ENCODE data around the gene S100A2. TPM values are rescaled to one million over a fixed set of nuclear protein-coding genes. Genes with fewer than 3 reads are reported as not detected.

S100A2 gene
- total and polyA plus RNA-seq, 2 of the 8 experiments (the other 6 are each of a cell fraction or from before 2014, with no cell fraction given) = 0.86 TPM; not detected in 1

GRCh38 chr1:153553830-153554541, 11.7 kb downstream of the S100A2 start:
- POLR2A ChIA-PET (ENCODE audit: partially characterized antibody) = interaction anchor here (0.7 to 2.5 kb wide), 5 partner anchors 10 to 108 kb away, joined by 3 to 6 read pairs (median 6); partner anchors contain the start of genes S100A13 and S100A6
- Histone ChIP-seq H3K9me3 (ENCODE audit: insufficient read depth in 2 of 2, low read depth in 1 of 2, low read length in 1 of 2) (no peaks in the 10 kb centered on the region), H2BK20ac (ENCODE audit: low read length) (no peak overlapping the region), H2BK5ac (ENCODE audit: low read depth, low read length) (no peak overlapping the region), H2BK12ac (ENCODE audit: low read depth, low read length) (no peak overlapping the region), H3K79me2 (ENCODE audit: control insufficient read depth in 1 of 2, insufficient read depth in 2 of 2, low read length in 2 of 2) (no peaks in the 10 kb centered on the region), H4K5ac (ENCODE audit: insufficient read length, low read depth, low read length) (no peak overlapping the region), H3K36me3 (ENCODE audit: control insufficient read depth in 2 of 4, insufficient read depth in 4 of 4, low read length in 3 of 4) (no peaks in the 10 kb centered on the region), H3K4me3 (ENCODE audit: extremely low read depth in 1 of 4, insufficient read depth in 2 of 4, low read depth in 3 of 4, low read length in 4 of 4) (no peak overlapping the region), H2AK5ac (ENCODE audit: low read depth, low read length) (no peak overlapping the region), H4K91ac (replicated peaks; ENCODE audit: insufficient read length, low read length) (no peak overlapping the region), H3K14ac (ENCODE audit: insufficient read length) (no peak overlapping the region), H3K23ac (ENCODE audit: insufficient read length) (no peak overlapping the region), H3K4me1 (replicated peaks in 1 of 4; ENCODE audit: control insufficient read depth in 3 of 4, insufficient read depth in 4 of 4, low read length in 3 of 4) (peaks cover 0 to 9% (median 0%) of the 10 kb centered on the region in 4 experiments; a peak in 1 of 7 replicates), H3K27me3 (replicated peaks in 1 of 4; ENCODE audit: control insufficient read depth in 3 of 4, extremely low read depth in 1 of 4, insufficient read depth in 3 of 4, low read length in 3 of 4) (no peaks in the 10 kb centered on the region; a peak in 2 of 7 replicates), H2AFZ (ENCODE audit: low read length) (no peak overlapping the region), H4K20me1 (replicated peaks in 1 of 2; ENCODE audit: control insufficient read depth in 1 of 2, insufficient read depth in 2 of 2, low read length in 2 of 2) (no peaks in the 10 kb centered on the region), H3K23me2 (ENCODE audit: low read depth, low read length) (no peaks in the 10 kb centered on the region), H3K4me2 (ENCODE audit: insufficient read depth in 1 of 2, low read depth in 2 of 2, low read length in 2 of 2) (no peak overlapping the region), H3K79me1 (ENCODE audit: low read depth, low read length) (no peaks in the 10 kb centered on the region), H2BK120ac (replicated peaks; ENCODE audit: low read depth, low read length) (no peak overlapping the region), H3K4ac (replicated peaks; ENCODE audit: insufficient read length, low read depth, low read length) (no peak overlapping the region), H3K9ac (replicated peaks in 1 of 4; ENCODE audit: extremely low read depth in 1 of 4, low read depth in 3 of 4, low read length in 3 of 4) (no peak overlapping the region), H3K27ac (ENCODE audit: low read depth, low read length) (no peak overlapping the region), H3K18ac (ENCODE audit: extremely low read depth, low read length) (no peak overlapping the region), H3K56ac (replicated peaks; ENCODE audit: insufficient read length, low read depth, low read length) (no peak overlapping the region), H4K8ac (ENCODE audit: extremely low read depth, insufficient read depth, low read length) (no peak overlapping the region), H2BK15ac (ENCODE audit: low read length) (0 out of 2 replicates have a peak overlapping the region, but pooled peaks have one; percentile 21)
- CTCF ChIA-PET (ENCODE audit: partially characterized antibody) = interaction anchor here (1.0 to 12.9 kb wide), 11 partner anchors 8 to 202 kb away, joined by 3 to 165 read pairs (median 6); partner anchors contain the start of genes CHTOP, S100A1, S100A13 and S100A5
- WGBS, 2 experiments (ENCODE audit: extremely low coverage in 1 of 2, insufficient coverage in 1 of 2, insufficient read length in 1 of 2, insufficient replicate concordance in 2 of 2, low coverage in 1 of 2, low lambda C conversion rate in 2 of 2, missing lambda C conversion rate in 1 of 2) = 84% methylated on average over 2 of the region's 2 CpGs; no CpG with 5 or more reads in 1 of the 2 experiments
- no peak for FAIRE-seq
- no peak for DNase-seq (ENCODE audit: low read depth in 1 of 2, low spot score in 2 of 2)
- no peak for TF ChIP-seq SRF (IDR thresholded peaks at IDR 0.05; ENCODE audit: low read depth, low read length)
- no peak for TF ChIP-seq TEAD4 (IDR thresholded peaks at IDR 0.05; ENCODE audit: low read depth, low read length)
- TF ChIP-seq ATF3 (IDR thresholded peaks at IDR 0.05; ENCODE audit: insufficient read depth, low read depth, low read length) = no peak
- no peak for TF ChIP-seq RNF2 (IDR thresholded peaks at IDR 0.05; ENCODE audit: borderline replicate concordance, low read depth, low read length, missing control alignments, poor library complexity, severe bottlenecking)
- TF ChIP-seq CEBPB (IDR thresholded peaks at IDR 0.05; ENCODE audit: low read depth, low read length) = no peak
- TF ChIP-seq FOSL1 (IDR thresholded peaks at IDR 0.05; ENCODE audit: insufficient read depth, low read depth, low read length) = no peak
